Astrocyte (in vitro differentiated cells and primary cell): ENCODE results near the gene MYCBPAP.

Experiments used
- EZH2 ChIP-seq: IDR thresholded peaks from 2 replicates; pipeline ENCODE4 v1.6.1; 2012; ENCODE audit warnings: mild to moderate bottlenecking, low read length, inconsistent platforms; ENCODE audit not compliant: insufficient read depth
- TF ChIP-seq, protein P1 (sequence below): IDR thresholded peaks from 2 replicates; pipeline ENCODE4 v1.5.1; 2011; ENCODE audit warnings: low read depth, mild to moderate bottlenecking, inconsistent platforms, low read length, moderate library complexity; ENCODE audit not compliant: insufficient read depth

- TF ChIP-seq, protein P1, sequence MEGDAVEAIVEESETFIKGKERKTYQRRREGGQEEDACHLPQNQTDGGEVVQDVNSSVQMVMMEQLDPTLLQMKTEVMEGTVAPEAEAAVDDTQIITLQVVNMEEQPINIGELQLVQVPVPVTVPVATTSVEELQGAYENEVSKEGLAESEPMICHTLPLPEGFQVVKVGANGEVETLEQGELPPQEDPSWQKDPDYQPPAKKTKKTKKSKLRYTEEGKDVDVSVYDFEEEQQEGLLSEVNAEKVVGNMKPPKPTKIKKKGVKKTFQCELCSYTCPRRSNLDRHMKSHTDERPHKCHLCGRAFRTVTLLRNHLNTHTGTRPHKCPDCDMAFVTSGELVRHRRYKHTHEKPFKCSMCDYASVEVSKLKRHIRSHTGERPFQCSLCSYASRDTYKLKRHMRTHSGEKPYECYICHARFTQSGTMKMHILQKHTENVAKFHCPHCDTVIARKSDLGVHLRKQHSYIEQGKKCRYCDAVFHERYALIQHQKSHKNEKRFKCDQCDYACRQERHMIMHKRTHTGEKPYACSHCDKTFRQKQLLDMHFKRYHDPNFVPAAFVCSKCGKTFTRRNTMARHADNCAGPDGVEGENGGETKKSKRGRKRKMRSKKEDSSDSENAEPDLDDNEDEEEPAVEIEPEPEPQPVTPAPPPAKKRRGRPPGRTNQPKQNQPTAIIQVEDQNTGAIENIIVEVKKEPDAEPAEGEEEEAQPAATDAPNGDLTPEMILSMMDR = no peak
- TF ChIP-seq EZH2 = no peak
Observed at GRCh38 chr17:50476545-50477315, 31.5 kb upstream of the MYCBPAP start.
